HG02763 (cell line): Measurements from ENCODE around the gene C20orf141.

Source experiments
- ATAC-seq: cut with Tn5 transposase; IDR thresholded peaks from one replicate; pipeline ENCODE4 v1.9.1; 2021; ENCODE audit warnings: mild to moderate bottlenecking, moderate library complexity; ENCODE audit not compliant: unreplicated experiment

Gene C20orf141

DNA sequence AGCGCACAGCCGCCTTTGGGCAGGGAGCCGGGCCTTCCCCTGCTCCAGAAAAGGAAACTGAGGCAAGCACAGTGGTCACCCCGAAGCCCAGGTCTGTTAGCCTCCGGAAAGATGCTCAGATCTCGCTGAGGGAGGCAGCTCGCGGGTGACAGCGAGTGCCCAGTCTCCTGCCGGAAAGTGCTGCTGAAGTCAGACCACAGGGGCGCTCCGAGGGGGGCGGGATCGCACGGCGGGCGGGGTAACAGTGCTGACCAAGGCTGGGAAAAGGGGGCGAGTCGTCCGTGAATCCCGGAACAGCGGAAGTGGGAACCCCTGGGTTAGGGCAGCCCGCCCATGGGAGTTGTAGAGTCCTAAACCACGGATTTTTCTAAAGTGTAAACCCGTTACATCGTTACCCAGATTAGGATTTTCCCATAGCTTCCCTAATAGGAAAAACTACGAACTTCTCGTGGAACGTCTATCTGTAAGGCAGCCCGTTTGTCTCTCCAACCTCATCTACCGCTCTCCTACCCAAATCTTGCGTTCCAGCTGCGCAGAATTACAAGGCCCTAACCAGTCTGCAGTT, 26.3 kb downstream of the C20orf141 start:
- peak; percentile 18 for ATAC-seq

DNA sequence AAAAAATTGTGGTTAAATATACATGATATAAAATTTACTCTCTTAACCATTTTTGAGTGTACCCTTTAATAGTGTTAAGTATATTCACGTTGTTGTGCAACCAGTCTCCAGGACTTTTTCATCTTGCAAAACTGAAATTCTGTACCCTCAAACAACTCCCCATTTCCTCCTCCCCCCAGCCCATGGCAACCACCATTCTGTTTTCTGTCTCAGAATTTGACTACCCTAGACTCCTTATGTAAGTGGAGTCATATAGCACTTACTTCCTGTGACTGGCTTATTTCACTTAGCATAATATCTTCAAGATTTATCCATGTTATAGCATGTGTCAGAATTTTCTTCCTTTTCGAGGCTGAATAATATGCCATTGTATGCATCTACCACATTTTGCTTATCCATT, 30.8 kb downstream of the C20orf141 start:
- ATAC-seq: no peak

DNA sequence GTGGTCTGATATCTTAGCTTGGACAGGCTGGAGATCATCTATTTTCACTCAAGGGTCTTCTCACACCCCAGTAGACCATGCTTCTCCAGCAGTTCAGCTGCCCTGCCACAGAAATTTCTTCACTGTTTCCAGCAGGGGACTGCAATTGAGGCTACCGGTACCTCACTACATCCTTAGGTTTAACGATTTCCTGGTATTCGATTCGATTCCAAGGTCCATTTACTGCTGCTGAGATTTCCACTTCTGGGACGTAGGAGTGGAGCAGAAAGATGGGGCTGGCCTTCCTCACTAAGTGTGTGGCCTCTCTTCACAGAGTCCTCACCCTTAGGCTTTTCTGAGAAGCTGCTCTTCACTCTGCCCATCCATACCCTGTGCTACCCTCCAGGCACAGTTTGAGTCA, 31.9 kb downstream of the C20orf141 start:
- no peak for ATAC-seq

DNA sequence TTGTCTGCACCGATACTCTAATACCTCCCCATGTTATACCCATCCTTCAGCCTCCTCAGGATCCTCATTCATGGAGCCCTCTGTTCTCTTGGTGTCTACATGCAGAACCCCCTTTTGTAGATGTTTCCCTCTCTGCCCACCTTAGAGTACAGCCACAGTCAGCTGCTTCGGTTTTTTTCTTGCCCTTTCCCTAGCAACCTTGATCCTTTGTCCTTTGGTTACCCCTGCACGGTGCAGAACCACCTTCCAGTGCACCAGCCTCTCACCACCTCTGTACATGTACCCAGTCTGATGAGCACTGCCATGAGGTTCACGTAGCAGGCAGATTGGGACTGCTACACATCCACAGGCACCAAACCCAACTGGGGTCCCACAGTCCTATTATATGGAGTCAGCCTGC, 33.0 kb downstream of the C20orf141 start:
- no peak for ATAC-seq

DNA sequence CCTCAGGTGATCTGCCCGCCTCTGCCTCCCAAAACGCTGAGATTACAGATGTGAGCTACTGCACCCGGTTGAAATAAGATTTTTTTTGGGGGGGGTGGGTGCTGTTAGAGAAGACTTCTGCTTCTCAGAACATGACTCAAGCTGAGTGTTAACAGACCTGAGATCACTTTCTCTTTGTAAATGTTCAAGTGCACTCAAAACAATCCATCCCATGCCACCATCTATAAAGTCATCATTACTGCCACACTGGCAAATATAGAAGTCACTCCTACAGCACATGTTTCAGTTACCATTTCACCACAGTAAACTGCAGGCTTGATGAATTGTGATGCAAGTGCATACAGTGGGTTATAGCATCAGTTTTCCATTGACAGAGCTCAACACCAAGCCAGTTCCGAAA, 34.7 kb downstream of the C20orf141 start:
- no peak for ATAC-seq

DNA sequence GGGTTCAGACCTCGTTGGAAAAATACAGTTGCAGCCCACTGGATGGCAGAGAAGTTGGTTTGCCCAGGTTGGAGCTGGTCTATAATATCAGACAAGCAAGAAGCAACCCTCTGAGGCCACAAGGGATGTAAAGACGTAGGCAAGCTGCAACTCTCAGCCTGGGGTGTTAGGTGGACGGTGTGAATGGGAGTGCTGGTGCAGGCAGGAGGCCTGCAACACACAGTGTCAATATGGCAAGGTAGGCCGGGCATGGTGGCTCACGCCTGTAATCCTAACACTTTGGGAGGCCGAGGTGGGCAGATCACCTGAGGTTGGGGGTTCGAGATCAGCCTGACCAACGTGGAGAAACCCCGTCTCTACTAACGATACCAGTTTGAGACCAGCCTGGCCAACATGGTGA, 36.3 kb downstream of the C20orf141 start:
- ATAC-seq: no peak

DNA sequence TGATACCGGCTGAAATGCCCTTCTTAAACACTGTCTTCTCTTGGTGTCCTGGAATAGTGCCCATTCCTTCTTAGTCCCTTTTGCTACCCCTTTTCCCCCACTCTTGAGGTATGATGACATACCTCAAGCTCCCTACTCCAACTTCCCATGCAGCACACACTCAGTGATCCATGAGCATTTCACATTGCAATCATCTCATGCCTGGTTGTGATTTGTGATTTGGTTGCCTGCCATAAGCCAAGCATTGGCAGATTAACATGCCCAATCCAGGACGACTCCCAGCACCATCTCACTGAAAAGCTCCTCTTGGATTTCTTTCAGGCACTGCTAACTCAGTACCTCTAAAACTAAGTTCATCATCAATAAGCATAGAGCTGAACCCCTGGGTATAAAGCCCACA, 43.8 kb downstream of the C20orf141 start:
- no peak for ATAC-seq

DNA sequence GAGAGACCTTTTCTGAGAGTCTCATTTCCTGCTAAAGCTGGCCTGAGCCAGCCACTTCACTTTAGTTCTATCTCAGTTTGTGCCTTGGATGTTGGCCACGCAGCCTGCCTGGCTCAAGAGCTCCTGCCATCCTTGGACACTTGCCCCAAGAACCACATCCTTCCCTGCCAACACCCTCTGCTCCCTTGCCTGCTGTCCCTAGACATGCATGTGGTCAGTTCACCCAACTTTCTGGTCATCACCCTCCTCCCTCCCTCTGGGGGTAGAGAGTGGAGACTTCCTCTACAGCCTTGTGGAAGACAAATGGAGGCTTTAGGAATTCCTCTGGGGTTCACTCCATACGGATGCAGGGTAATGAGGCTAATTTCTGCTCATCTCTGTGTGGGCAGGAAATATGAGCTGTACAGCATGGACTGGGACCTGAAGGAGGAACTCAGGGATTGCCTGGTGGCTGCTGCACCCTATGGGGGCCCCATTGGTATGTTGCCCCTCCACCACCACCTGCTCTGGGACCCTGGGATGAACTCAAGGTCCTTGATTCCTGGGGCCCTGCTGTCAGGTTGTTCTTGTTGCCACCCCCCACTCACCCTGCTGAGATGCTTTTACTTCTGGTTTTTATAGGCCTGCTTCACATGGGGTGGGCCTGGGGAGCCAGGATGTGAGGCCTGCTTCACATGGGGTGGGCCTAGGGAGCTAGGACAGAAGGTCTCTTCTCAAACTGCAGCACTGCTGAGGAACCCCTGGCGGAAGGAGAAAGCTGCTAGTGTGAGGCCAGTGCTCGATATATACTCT, 44.7 kb downstream of the C20orf141 start:
- no peak for ATAC-seq

DNA sequence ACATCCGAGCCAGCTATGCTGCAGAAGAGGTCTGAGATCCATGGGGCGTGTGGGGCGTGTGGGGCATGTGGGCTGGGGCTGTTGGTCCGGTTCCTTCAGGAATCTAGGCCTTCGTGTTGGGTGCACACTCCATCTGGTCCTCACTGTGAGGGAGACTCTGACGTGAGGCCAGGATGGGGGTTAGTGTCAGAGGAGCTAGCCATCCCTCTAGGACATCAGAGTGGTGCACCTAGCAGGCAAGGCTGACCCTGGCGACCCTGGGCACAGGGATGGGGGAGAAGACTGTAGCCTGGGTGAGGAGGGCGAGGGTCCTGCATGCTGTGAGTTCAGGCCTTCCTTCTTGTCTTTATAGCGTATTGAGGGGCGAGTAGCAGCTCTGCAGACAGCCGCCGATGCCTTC, 49.8 kb downstream of the C20orf141 start:
- ATAC-seq: no peak

DNA sequence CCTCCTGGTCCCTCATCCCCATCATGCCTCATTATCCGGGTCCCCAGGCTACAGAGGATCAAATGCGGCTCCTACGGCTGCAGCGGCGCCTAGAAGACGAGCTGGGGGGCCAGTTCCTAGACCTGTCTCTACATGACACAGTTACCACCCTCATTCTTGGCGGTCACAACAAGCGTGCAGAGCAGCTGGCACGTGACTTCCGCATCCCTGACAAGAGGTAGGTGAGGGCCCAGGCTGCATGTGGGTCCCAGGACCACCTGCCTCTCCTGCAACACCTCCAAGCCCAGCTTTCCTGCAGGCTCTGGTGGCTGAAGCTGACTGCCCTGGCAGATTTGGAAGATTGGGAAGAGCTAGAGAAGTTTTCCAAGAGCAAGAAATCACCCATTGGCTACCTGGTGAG, 50.3 kb downstream of the C20orf141 start:
- ATAC-seq: no peak
